Transverse colon (tissue), 4 donors: ENCODE measurements around the gene COL23A1. TPM values are rescaled to one million over a fixed set of nuclear protein-coding genes. Genes with fewer than 3 reads are reported as not detected.

Source experiments
- DNase-seq: peaks from one replicate; pipeline ENCODE4 v3.0.0-alpha.2; 2019
- H3K27ac ChIP-seq, 4 donors: fragments of 200-600 bp; sonication (generic); 2 replicates each; pipeline ENCODE4 v1.5.1; 2016 to 2018; ENCODE audit warnings: inconsistent platforms in 4 of 4
- H3K27me3 ChIP-seq: fragments of 200-600 bp; sonication (generic); 2 replicates; pipeline ENCODE4 v1.5.1; 2017; ENCODE audit warnings: inconsistent platforms
- H3K36me3 ChIP-seq, 4 donors: fragments of 200-600 bp; sonication (generic); 2 replicates each; pipeline ENCODE4 v1.5.1; 2017 to 2019; ENCODE audit warnings: inconsistent platforms in 4 of 4
- H3K4me1 ChIP-seq, 4 donors: fragments of 200-600 bp; sonication (generic); 2 replicates each; pipeline ENCODE4 v1.5.1; 2017 to 2020; ENCODE audit warnings: inconsistent platforms in 4 of 4
- H3K4me3 ChIP-seq, 4 donors: fragments of 200-600 bp; sonication (generic); 1 replicate in 1 of 4; 2 replicates in 3 of 4; pipeline versions ENCODE4 v1.5.1 to v1.6.1; 2017 to 2019; ENCODE audit warnings: inconsistent platforms in 4 of 4
- H3K9me3 ChIP-seq, 2 donors: fragments of 200-600 bp; sonication (generic); 2 replicates each; pipeline ENCODE4 v1.5.1; 2017 to 2019; ENCODE audit warnings: inconsistent platforms in 2 of 2
- EP300 ChIP-seq: sonication (generic); formaldehyde crosslinking; IDR thresholded peaks from one replicate; pipeline ENCODE4 v1.6.1; 2017; ENCODE audit warnings: antibody characterized with exemption, low read depth
- POLR2A ChIP-seq: fragments of 450-650 bp; IDR thresholded peaks from one replicate; pipeline ENCODE4 v1.6.1; 2016; ENCODE audit warnings: antibody characterized with exemption, mild to moderate bottlenecking, moderate library complexity
- POLR2AphosphoS5 ChIP-seq, 3 donors: sonication (generic); formaldehyde crosslinking; IDR thresholded peaks; one replicate each; pipeline ENCODE4 v1.6.1; 2016; ENCODE audit warnings: antibody characterized with exemption in 3 of 3
- WGBS, 2 donors: methylation state at CpG; one replicate each; pipeline ENCODE4 v1.1.5; 2018; ENCODE audit warnings: low coverage in 1 of 2; 5-methylcytosine and 5-hydroxymethylcytosine counted together
- in situ Hi-C, 4 donors: fragments of 200-750 bp; cut with MboI; loops; one replicate each; pipeline versions ENCODE4 v1.15.0 to v1.15.1; 2017; ENCODE audit warnings: low sequenced_read_pairs in 3 of 4, low pct_ligation_motif_present in 1 of 4, low pct_unique_long_range_greater_than_20kb in 1 of 4
- intact Hi-C: fragments of 100-400 bp; cut with DNase I; formaldehyde crosslinking; loops from one replicate; pipeline ENCODE4 v1.15.1; 2023; ENCODE audit warnings: low total_unique reads
- total RNA-seq, 4 donors: library from RNA; depleted of rRNA; stranded (reverse); fragments of >200 nt; gene quantifications; one replicate each; pipeline ENCODE4 v1.1.0, GENCODE V29; 2016
- TF ChIP-seq, protein P1 (sequence below), 5 experiments: fragments of 200-600 bp in 3 of 5; fragments of 450-650 bp in 2 of 5; sonication (generic) in 3 of 5; IDR thresholded peaks; 1 replicate in 2 of 5; 2 replicates in 3 of 5; pipeline ENCODE4 v1.5.1; 2016 to 2017; ENCODE audit warnings: antibody characterized with exemption in 5 of 5, inconsistent platforms in 3 of 5, mild to moderate bottlenecking in 2 of 5, moderate library complexity in 1 of 5

COL23A1 gene
- total RNA-seq, 4 donors from 2014 or later, result 0.14 to 2.2 (median 1.4) TPM; not detected in 1

DNA sequence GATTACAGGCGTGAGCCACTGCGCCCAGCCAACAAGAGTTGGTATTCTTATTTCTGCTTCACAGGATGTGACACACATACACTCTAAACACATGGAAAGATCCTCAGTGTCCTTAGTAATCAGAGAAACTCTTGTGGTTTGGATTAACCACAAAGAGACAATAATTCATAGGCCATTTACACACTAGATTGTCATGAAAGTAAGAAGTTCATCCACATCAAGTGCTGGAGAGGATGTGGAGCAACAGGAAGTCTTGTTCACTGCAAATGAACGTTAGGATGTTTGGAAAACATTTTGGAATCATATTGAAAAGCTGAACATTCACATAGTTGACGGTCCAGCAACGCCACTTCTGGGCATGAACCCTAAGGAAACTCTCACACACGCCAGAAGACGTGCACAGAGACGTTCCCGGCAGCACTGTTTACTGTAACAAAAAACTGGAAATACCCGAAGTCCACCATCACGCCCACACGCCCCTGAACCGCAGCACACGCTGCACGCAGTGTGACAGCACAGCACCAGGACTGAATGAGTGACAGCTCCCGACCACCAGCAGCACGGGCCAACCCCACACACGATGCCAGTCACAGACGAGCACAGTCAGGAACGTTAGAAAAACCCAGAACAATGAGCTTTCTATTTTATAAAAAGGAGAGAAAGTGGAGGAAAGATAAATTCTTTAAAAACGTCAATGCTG, 87.6 kb downstream of the COL23A1 start:
- H3K27ac ChIP-seq, result no peak overlapping the region
- in situ Hi-C loops, result no loop called here
- 85% methylated on average over 21 of the region's 21 CpGs; no CpG with 5 or more reads in 1 of the 2 donors for WGBS, 2 donors
- TF ChIP-seq POLR2A (no peak), POLR2AphosphoS5 (IDR thresholded peaks at IDR 0.05) (no peak), EP300 (no peak)
- TF ChIP-seq, protein P1, sequence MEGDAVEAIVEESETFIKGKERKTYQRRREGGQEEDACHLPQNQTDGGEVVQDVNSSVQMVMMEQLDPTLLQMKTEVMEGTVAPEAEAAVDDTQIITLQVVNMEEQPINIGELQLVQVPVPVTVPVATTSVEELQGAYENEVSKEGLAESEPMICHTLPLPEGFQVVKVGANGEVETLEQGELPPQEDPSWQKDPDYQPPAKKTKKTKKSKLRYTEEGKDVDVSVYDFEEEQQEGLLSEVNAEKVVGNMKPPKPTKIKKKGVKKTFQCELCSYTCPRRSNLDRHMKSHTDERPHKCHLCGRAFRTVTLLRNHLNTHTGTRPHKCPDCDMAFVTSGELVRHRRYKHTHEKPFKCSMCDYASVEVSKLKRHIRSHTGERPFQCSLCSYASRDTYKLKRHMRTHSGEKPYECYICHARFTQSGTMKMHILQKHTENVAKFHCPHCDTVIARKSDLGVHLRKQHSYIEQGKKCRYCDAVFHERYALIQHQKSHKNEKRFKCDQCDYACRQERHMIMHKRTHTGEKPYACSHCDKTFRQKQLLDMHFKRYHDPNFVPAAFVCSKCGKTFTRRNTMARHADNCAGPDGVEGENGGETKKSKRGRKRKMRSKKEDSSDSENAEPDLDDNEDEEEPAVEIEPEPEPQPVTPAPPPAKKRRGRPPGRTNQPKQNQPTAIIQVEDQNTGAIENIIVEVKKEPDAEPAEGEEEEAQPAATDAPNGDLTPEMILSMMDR (IDR thresholded peaks at IDR 0.05), result no peak
- DNase-seq, result no peak
- H3K27me3 ChIP-seq, result no peaks in the 10 kb centered on the region
- no peaks in the 10 kb centered on the region for H3K9me3 ChIP-seq
- no peak overlapping the region for H3K4me3 ChIP-seq
- no peaks in the 10 kb centered on the region for H3K36me3 ChIP-seq
- H3K4me1 ChIP-seq, result no peaks in the 10 kb centered on the region
- intact Hi-C loops, result no loop called here

DNA sequence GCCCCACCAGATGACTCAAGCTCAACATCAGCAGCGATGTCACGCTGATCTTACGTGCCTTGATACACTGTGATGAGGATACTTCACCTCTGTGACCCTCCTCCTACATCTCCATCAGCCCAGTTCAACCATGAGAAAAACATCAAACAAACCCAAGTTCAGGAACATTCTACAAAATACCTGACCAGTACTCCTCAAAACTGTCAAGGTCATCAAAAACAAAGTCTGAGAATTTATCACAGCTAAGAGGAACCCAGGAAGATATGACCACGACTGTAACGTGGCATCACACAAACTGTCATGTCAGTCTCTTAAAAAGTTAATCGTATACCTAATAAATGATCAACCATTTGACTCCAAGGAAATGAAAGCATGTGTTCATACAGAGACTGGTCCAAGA, 90.8 kb downstream of the COL23A1 start:
- Histone ChIP-seq H3K36me3 (no peaks in the 10 kb centered on the region), H3K27ac (no peak overlapping the region), H3K27me3 (no peaks in the 10 kb centered on the region), H3K4me1 (peaks cover 0 to 2% (median 0%) of the 10 kb centered on the region in 4 donors), H3K9me3 (no peaks in the 10 kb centered on the region), H3K4me3 (no peak overlapping the region)
- TF ChIP-seq EP300 (no peak), POLR2AphosphoS5 (IDR thresholded peaks at IDR 0.05) (no peak), POLR2A (no peak)
- TF ChIP-seq, protein P1 (IDR thresholded peaks at IDR 0.05), result no peak
- intact Hi-C loops (no loop called here), in situ Hi-C loops (no loop called here)
- no peak for DNase-seq
- 84% methylated on average over 6 of the region's 6 CpGs for WGBS, 2 donors

DNA sequence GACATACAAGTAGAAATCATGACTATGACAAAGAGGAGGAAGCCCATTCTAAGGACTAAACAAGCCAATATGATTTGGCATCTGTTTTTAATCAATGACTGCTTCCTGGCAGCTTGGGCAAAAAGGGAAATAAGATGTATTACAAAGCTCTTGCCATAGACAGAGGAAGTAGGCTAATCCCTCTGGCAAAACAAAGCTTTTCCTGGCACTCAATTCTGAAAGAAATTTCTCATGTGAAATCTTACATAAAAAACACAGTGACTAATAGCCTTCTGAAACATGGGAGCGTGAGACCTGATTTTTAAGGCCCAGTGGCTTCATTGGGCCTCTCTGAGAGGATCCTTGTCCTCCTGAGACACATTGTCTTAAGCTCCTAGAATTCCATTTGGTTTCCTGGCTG, 93.6 kb downstream of the COL23A1 start:
- no peak for DNase-seq
- H3K36me3 ChIP-seq, result no peaks in the 10 kb centered on the region
- H3K9me3 ChIP-seq, result no peaks in the 10 kb centered on the region
- H3K27ac ChIP-seq, result no peak overlapping the region
- TF ChIP-seq EP300 (no peak), POLR2AphosphoS5 (IDR thresholded peaks at IDR 0.05) (no peak), POLR2A (no peak)
- TF ChIP-seq, protein P1 (IDR thresholded peaks at IDR 0.05), result no peak
- intact Hi-C loops, result no loop called here
- peaks cover 0 to 2% (median 0%) of the 10 kb centered on the region in 4 donors for H3K4me1 ChIP-seq
- H3K27me3 ChIP-seq, result no peaks in the 10 kb centered on the region
- WGBS, 2 donors, result 79 to 83% methylated on average over 1 of the region's 1 CpG
- H3K4me3 ChIP-seq, result no peak overlapping the region
- in situ Hi-C loops, result no loop called here

DNA sequence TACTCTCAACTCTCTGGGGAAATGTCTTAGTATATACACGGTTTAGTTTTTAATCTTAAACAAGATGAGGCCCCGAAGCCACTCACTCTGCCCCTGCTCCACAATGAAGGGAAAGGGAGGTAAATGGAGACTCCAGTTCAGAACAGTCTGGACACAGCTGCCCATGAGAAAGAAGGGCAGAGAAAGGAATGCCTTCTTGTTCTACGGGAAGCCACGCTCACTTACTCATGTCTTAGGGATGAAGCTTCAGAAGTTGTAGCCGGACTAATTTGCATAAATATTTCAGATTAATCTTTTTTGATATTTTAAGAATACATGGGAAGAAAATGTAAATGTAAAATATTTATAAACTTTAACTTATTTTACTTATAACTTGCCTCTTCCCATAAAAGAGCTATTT, 94.0 kb downstream of the COL23A1 start:
- DNase-seq, result no peak
- H3K27ac ChIP-seq, result no peak overlapping the region
- no peaks in the 10 kb centered on the region for H3K9me3 ChIP-seq
- no peaks in the 10 kb centered on the region for H3K36me3 ChIP-seq
- in situ Hi-C loops, result no loop called here
- peaks cover 0 to 2% (median 0%) of the 10 kb centered on the region in 4 donors for H3K4me1 ChIP-seq
- intact Hi-C loops, result no loop called here
- TF ChIP-seq POLR2A (no peak), POLR2AphosphoS5 (IDR thresholded peaks at IDR 0.05) (no peak), EP300 (no peak)
- TF ChIP-seq, protein P1 (IDR thresholded peaks at IDR 0.05), result no peak
- H3K4me3 ChIP-seq, result no peak overlapping the region
- WGBS, 2 donors, result 85 to 88% methylated on average over 4 to 5 of the region's 5 CpGs
- no peaks in the 10 kb centered on the region for H3K27me3 ChIP-seq
